ENCODE data around the gene NCOA3. TPM values are rescaled to one million over a fixed set of nuclear protein-coding genes. Genes with fewer than 3 reads are reported as not detected.

Gene NCOA3
- total and polyA plus RNA-seq, 2 donors (not counting 1 experiment from before 2014, with no cell fraction given) = 22.3 to 23.1 TPM

GRCh38 chr20:47581090-47581489 lies 79.4 kb downstream of the NCOA3 start:
- H3K79me2 ChIP-seq (ENCODE audit: control insufficient read depth, insufficient read depth, low read length) = peaks cover 3% of the 10 kb centered on the region
- no peak overlapping the region for H2AFZ ChIP-seq (ENCODE audit: low read length)

GRCh38 chr20:47583551-47583950 lies 81.9 kb downstream of the NCOA3 start:
- no peaks in the 10 kb centered on the region for H3K36me3 ChIP-seq (ENCODE audit: control insufficient read depth, insufficient read depth, low read length)
- no peak overlapping the region for H2AFZ ChIP-seq (ENCODE audit: low read length)
- H4K20me1 ChIP-seq (ENCODE audit: control insufficient read depth, extremely low read depth, insufficient read depth, low read length) = no peaks in the 10 kb centered on the region
- no peaks in the 10 kb centered on the region for H3K27me3 ChIP-seq (ENCODE audit: control insufficient read depth, insufficient read depth, low read length)
- no peak overlapping the region for H3K9ac ChIP-seq (ENCODE audit: insufficient read depth, low read length)
- no peaks in the 10 kb centered on the region for H3K9me3 ChIP-seq (ENCODE audit: control insufficient read depth, insufficient read depth, low read depth, low read length)
- DNase-seq (ENCODE audit: low read depth in 2 of 2) = no peak
- no peak overlapping the region for H3K4me2 ChIP-seq (ENCODE audit: extremely low read depth, insufficient read depth, low read length)
- no peak overlapping the region for H3K27ac ChIP-seq (ENCODE audit: insufficient read depth, low read length)
- no peak overlapping the region for H3K4me3 ChIP-seq (replicated peaks in 1 of 4; ENCODE audit: control extremely low read depth in 1 of 4, insufficient read depth in 1 of 4, low read depth in 3 of 4, low read length in 4 of 4)
- peaks cover 3% of the 10 kb centered on the region for H3K79me2 ChIP-seq (ENCODE audit: control insufficient read depth, insufficient read depth, low read length)
- no peaks in the 10 kb centered on the region for H3K4me1 ChIP-seq (ENCODE audit: control insufficient read depth, extremely low read depth, insufficient read depth, low read length)
- TF ChIP-seq CTCF (conservative IDR thresholded peaks at IDR 0.05 in 1 of 2, IDR thresholded peaks at IDR 0.05 in 1 of 2; ENCODE audit: low read depth in 1 of 2, low read length in 2 of 2) (no peak), EZH2 (IDR thresholded peaks at IDR 0.05; ENCODE audit: low read length, missing control alignments) (no peak)

More at GRCh38 chr20:47581090-47581489, 79.4 kb downstream of the NCOA3 start:
- Histone ChIP-seq H3K36me3 (ENCODE audit: control insufficient read depth, insufficient read depth, low read length) (no peaks in the 10 kb centered on the region), H4K20me1 (ENCODE audit: control insufficient read depth, extremely low read depth, insufficient read depth, low read length) (no peaks in the 10 kb centered on the region), H3K4me1 (ENCODE audit: control insufficient read depth, extremely low read depth, insufficient read depth, low read length) (peaks cover 6% of the 10 kb centered on the region), H3K4me3 (replicated peaks in 1 of 4; ENCODE audit: control extremely low read depth in 1 of 4, insufficient read depth in 1 of 4, low read depth in 3 of 4, low read length in 4 of 4) (no peak overlapping the region), H3K9ac (ENCODE audit: insufficient read depth, low read length) (no peak overlapping the region), H3K27ac (ENCODE audit: insufficient read depth, low read length) (no peak overlapping the region), H3K4me2 (ENCODE audit: extremely low read depth, insufficient read depth, low read length) (no peak overlapping the region), H3K9me3 (ENCODE audit: control insufficient read depth, insufficient read depth, low read depth, low read length) (no peaks in the 10 kb centered on the region), H3K27me3 (ENCODE audit: control insufficient read depth, insufficient read depth, low read length) (no peaks in the 10 kb centered on the region)
- no peak for DNase-seq (ENCODE audit: low read depth in 2 of 2)
- TF ChIP-seq EZH2 (IDR thresholded peaks at IDR 0.05; ENCODE audit: low read length, missing control alignments) = no peak
- no peak for TF ChIP-seq CTCF (conservative IDR thresholded peaks at IDR 0.05 in 1 of 2, IDR thresholded peaks at IDR 0.05 in 1 of 2; ENCODE audit: low read depth in 1 of 2, low read length in 2 of 2)

- no peak overlapping the region for H2AFZ ChIP-seq (ENCODE audit: low read length)
- TF ChIP-seq EZH2 (IDR thresholded peaks at IDR 0.05; ENCODE audit: low read length, missing control alignments) (no peak), CTCF (conservative IDR thresholded peaks at IDR 0.05 in 1 of 2, IDR thresholded peaks at IDR 0.05 in 1 of 2; ENCODE audit: low read depth in 1 of 2, low read length in 2 of 2) (no peak)
- H3K79me2 ChIP-seq (ENCODE audit: control insufficient read depth, insufficient read depth, low read length) = no peaks in the 10 kb centered on the region
- no peak overlapping the region for H3K4me2 ChIP-seq (ENCODE audit: extremely low read depth, insufficient read depth, low read length)
- H3K36me3 ChIP-seq (ENCODE audit: control insufficient read depth, insufficient read depth, low read length) = no peaks in the 10 kb centered on the region
- H3K4me3 ChIP-seq (replicated peaks in 1 of 4; ENCODE audit: control extremely low read depth in 1 of 4, insufficient read depth in 1 of 4, low read depth in 3 of 4, low read length in 4 of 4) = no peak overlapping the region
- H3K27me3 ChIP-seq (ENCODE audit: control insufficient read depth, insufficient read depth, low read length) = no peaks in the 10 kb centered on the region
- no peak for DNase-seq (ENCODE audit: low read depth in 2 of 2)
- no peaks in the 10 kb centered on the region for H4K20me1 ChIP-seq (ENCODE audit: control insufficient read depth, extremely low read depth, insufficient read depth, low read length)
- no peaks in the 10 kb centered on the region for H3K4me1 ChIP-seq (ENCODE audit: control insufficient read depth, extremely low read depth, insufficient read depth, low read length)
- no peak overlapping the region for H3K9ac ChIP-seq (ENCODE audit: insufficient read depth, low read length)
- H3K27ac ChIP-seq (ENCODE audit: insufficient read depth, low read length) = no peak overlapping the region
- H3K9me3 ChIP-seq (ENCODE audit: control insufficient read depth, insufficient read depth, low read depth, low read length) = no peaks in the 10 kb centered on the region
Measured at GRCh38 chr20:47585087-47585747, 83.5 kb downstream of the NCOA3 start.
